Mesendoderm (in vitro differentiated cells): ENCODE data around the gene CDHR4. TPM values are rescaled to one million over a fixed set of nuclear protein-coding genes. Genes with fewer than 3 reads are reported as not detected.

Experiments
- DNase-seq: peaks from one replicate; pipeline ENCODE4 v3.0.0; 2013
- H2AK5ac ChIP-seq: 2 replicates; pipeline ENCODE4 v1.6.1; 2013; ENCODE audit warnings: low read length, inconsistent platforms
- H2BK120ac ChIP-seq: 2 replicates; pipeline ENCODE4 v1.6.1; 2013; ENCODE audit warnings: low read depth, mild to moderate bottlenecking, low read length, moderate library complexity, mixed read lengths
- H2BK15ac ChIP-seq: replicated peaks from 2 replicates; pipeline ENCODE4 v1.6.1; 2013; ENCODE audit warnings: low read depth, mild to moderate bottlenecking, moderate library complexity
- H2BK5ac ChIP-seq: 2 replicates; pipeline ENCODE4 v1.6.1; 2013; ENCODE audit warnings: low read length, inconsistent platforms
- H3K18ac ChIP-seq: 2 replicates; pipeline ENCODE4 v1.6.1; 2013; ENCODE audit warnings: mild to moderate bottlenecking, low read length, mixed read lengths
- H3K23ac ChIP-seq: one replicate; pipeline ENCODE4 v1.6.1; 2013; ENCODE audit warnings: low read length
- H3K27ac ChIP-seq: 2 replicates; pipeline ENCODE4 v1.5.1; 2013; ENCODE audit warnings: low read depth, mild to moderate bottlenecking, inconsistent platforms, low read length, moderate library complexity
- H3K27me3 ChIP-seq: 2 replicates; pipeline ENCODE4 v1.6.1; 2013; ENCODE audit warnings: low read length, control low read depth, mild to moderate bottlenecking, inconsistent platforms; ENCODE audit not compliant: insufficient read depth, poor library complexity
- H3K36me3 ChIP-seq: 2 replicates; pipeline ENCODE4 v1.6.1; 2013; ENCODE audit warnings: low read length, inconsistent platforms; ENCODE audit not compliant: control insufficient read depth, insufficient read depth
- H3K4ac ChIP-seq: one replicate; pipeline ENCODE4 v1.6.1; 2013; ENCODE audit warnings: low read depth, mild to moderate bottlenecking, low read length, moderate library complexity
- H3K4me1 ChIP-seq: 2 replicates; pipeline ENCODE4 v1.6.1; 2013; ENCODE audit warnings: low read depth, low read length, inconsistent platforms; ENCODE audit not compliant: control insufficient read depth
- H3K4me2 ChIP-seq: 2 replicates; pipeline ENCODE4 v1.6.1; 2013; ENCODE audit warnings: low read length
- H3K4me3 ChIP-seq: 2 replicates; pipeline ENCODE4 v1.5.1; 2013; ENCODE audit warnings: mild to moderate bottlenecking, low read length
- H3K56ac ChIP-seq: one replicate; pipeline ENCODE4 v1.6.1; 2013; ENCODE audit warnings: low read length
- H3K79me1 ChIP-seq: 2 replicates; pipeline ENCODE4 v1.6.1; 2013; ENCODE audit warnings: low read length, inconsistent platforms
- H3K79me2 ChIP-seq: 2 replicates; pipeline ENCODE4 v1.6.1; 2013; ENCODE audit warnings: mild to moderate bottlenecking, low read length; ENCODE audit not compliant: control insufficient read depth, insufficient read depth
- H3K9ac ChIP-seq: 2 replicates; pipeline ENCODE4 v1.6.1; 2013; ENCODE audit warnings: low read length, inconsistent platforms
- H4K5ac ChIP-seq: one replicate; pipeline ENCODE4 v1.6.1; 2013; ENCODE audit warnings: low read length
- H4K8ac ChIP-seq: one replicate; pipeline ENCODE4 v1.6.1; 2013; ENCODE audit warnings: low read depth, mild to moderate bottlenecking, control low read depth, low read length, moderate library complexity
- WGBS: extraction: QIAGEN DNeasy Blood & Tissue Kit; methylation state at CpG from one replicate; pipeline ENCODE4 v1.1.7; 2013; ENCODE audit warnings: low lambda C conversion rate, missing lambda C conversion rate; ENCODE audit not compliant: insufficient coverage; ENCODE audit errors: extremely low coverage; 5-methylcytosine and 5-hydroxymethylcytosine counted together
- polyA plus RNA-seq, 2 experiments: library from polyadenylated mRNA; stranded (reverse); fragments of 200-250 nt; gene quantifications; one replicate each; pipeline ENCODE4 v1.2.3, GENCODE V29; 2013

CDHR4 gene, protein sequence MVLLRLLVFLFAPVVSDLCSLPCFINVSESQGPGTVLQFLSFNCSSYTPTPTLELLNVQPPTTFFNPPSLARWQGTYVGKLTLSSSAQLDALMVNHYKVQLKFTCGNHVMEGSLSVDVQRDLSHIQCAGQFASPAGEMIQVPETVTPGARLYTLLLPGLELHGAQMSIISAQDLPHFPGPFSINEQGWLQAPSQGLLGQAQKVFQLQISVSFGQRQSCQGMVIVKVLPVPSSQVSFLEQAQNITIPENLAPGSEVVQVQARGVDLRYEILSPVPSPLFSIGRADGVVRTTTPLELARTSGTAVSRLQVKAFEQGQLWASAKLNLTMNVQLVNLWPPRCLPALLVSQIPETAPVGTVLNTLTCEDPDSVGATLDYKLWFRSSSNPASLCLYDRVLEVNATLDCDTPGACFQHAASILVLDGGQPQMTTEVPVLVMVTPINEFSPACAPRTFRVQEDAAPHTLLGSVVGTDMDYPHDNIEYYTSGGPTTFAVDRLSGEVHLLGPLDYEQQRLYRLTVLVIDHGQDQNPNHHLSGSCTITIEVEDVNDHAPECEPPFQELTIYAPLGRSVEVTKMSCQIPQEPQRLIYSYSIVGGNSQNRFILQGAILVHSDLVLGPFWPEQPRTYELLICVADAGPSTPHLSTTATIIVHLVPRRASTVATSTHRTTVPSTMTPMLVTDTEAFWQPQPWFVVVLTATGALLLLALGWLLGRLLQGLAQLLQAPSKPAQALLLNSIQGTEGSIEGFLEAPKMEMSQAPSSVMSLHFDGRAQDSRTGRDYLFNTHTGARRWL
- 0.04 TPM for polyA plus RNA-seq (2013, experiment 1 of 2)
- polyA plus RNA-seq (2013, experiment 2 of 2), result 0.03 TPM

DNA sequence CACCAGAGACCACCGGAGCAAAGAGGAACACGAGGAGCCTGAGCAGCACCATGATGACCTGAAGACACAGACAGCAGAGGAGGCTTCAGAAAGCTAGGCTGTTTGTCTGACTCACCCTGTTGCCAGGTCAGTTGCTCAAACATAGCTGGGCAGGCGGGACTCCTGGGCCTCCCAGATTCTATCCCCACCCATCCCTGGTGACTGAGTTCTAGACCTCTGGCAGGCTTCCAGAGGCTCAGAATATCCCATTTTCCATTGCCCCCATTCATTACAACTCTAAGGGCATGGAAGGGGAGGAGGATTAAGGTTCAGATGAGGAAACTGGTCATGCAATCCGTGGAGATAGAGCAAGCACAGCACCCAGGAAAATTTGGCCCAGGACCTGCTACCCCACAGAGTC, at the start of gene CDHR4:
Gene CDHR4, minus strand, starts transcription at position 113 of the 400 bp plus-strand sequence. Its CDS starts 61 bp downstream, at position 52.
- DNase-seq, result no peak
- Histone ChIP-seq H4K8ac (no peak within 1 kb of the TSS), H4K5ac (no peak within 1 kb of the TSS), H3K56ac (no peak within 1 kb of the TSS), H2AK5ac (no peak within 1 kb of the TSS), H3K9ac (no peak within 1 kb of the TSS), H2BK15ac (no peak within 1 kb of the TSS), H2BK5ac (no peak within 1 kb of the TSS), H3K23ac (no peak within 1 kb of the TSS), H3K18ac (no peak within 1 kb of the TSS), H3K4me1 (no peaks in the 10 kb centered on the region), H3K4me2 (no peak within 1 kb of the TSS), H3K79me2 (no peaks in the 10 kb centered on the region), H3K79me1 (no peaks in the 10 kb centered on the region), H3K36me3 (no peaks in the 10 kb centered on the region), H3K4ac (no peak within 1 kb of the TSS), H3K27me3 (no peaks in the 10 kb centered on the region), H3K27ac (no peak within 1 kb of the TSS), H2BK120ac (no peak within 1 kb of the TSS), H3K4me3 (no peak within 1 kb of the TSS)
- no CpG with 5 or more reads among the region's 4 CpGs for whole genome bisulfite sequencing

DNA sequence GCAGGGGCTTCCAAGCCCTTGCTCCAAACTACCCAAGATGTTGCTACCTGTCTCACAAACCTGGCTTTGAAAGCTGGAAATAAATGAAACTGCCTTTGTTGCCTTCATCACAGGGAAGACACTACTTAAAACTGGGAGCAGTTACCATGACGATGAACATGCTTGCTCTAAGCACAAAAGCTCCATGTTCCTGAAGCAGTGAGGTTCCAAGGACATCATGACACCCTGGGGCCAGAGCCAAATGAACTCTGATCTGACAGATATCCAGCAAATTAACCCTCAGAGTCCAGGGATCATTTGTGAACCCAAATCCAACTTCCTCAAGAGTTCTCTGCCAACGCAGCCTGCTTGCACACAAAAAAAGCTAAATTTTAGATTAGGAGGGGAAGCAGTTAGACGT, 46.0 kb upstream of the CDHR4 start:
- no peak overlapping the region for H3K4me2 ChIP-seq
- no CpG with 5 or more reads among the region's 3 CpGs for WGBS

DNA sequence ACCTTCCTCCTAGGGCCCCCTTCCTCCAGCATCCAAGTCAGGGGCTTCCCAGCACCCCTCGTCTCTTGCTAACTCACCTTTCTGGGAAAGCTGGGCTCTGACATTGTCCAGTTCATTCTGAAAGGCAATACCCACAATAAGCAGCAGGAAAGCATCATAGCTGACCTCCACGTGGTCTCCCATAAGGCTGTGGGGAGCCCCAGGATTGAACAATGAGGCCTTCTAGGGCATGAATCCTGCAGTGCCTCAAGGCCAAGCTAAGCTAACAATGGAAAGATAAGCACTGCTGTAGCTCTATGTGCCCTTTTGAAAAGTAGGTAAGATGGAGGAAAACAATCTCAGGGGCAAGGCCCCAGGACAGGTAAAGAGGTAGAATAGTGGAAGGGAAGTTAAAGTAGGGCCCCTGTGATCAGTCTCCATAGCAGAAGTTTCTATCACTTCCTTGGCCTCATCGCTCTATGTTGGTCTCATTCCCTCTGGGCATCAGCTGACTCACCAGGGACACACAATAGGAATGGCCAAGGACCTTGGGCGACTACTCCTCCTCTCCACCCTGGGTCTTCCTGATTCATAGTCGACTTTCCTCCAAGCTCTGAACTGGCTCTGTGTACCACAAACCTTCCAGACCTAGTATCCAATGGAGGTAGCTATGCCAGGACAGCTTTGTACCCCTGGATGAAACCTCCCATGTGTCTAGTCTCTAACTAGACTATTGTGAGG, 45.0 kb upstream of the CDHR4 start:
- no peak overlapping the region for H3K18ac ChIP-seq
- no CpG with 5 or more reads among the region's 5 CpGs for WGBS
- H3K23ac ChIP-seq, result no peak overlapping the region
- DNase-seq, result no peak
- no peak overlapping the region for H3K4me3 ChIP-seq
- no peak overlapping the region for H3K9ac ChIP-seq
- H3K56ac ChIP-seq, result no peak overlapping the region
- H3K4me1 ChIP-seq, result no peaks in the 10 kb centered on the region
- no peaks in the 10 kb centered on the region for H3K79me1 ChIP-seq
- no peak overlapping the region for H4K8ac ChIP-seq
- H4K5ac ChIP-seq, result no peak overlapping the region
- H2BK5ac ChIP-seq, result no peak overlapping the region
- H2AK5ac ChIP-seq, result no peak overlapping the region
- H3K36me3 ChIP-seq, result peaks cover 7% of the 10 kb centered on the region
- no peaks in the 10 kb centered on the region for H3K79me2 ChIP-seq
- H2BK120ac ChIP-seq, result no peak overlapping the region
- no peak overlapping the region for H2BK15ac ChIP-seq
- no peaks in the 10 kb centered on the region for H3K27me3 ChIP-seq
- no peak overlapping the region for H3K4ac ChIP-seq
- no peak overlapping the region for H3K4me2 ChIP-seq
- no peak overlapping the region for H3K27ac ChIP-seq

More for the DNA sequence above, 46.0 kb upstream of the CDHR4 start:
- H3K56ac ChIP-seq, result no peak overlapping the region
- H2AK5ac ChIP-seq, result no peak overlapping the region
- no peak overlapping the region for H3K4me3 ChIP-seq
- no peak overlapping the region for H2BK120ac ChIP-seq
- DNase-seq, result no peak
- no peak overlapping the region for H3K9ac ChIP-seq
- no peaks in the 10 kb centered on the region for H3K79me1 ChIP-seq
- H3K36me3 ChIP-seq, result peaks cover 7% of the 10 kb centered on the region
- no peak overlapping the region for H4K5ac ChIP-seq
- no peak overlapping the region for H2BK15ac ChIP-seq
- H3K23ac ChIP-seq, result no peak overlapping the region
- H2BK5ac ChIP-seq, result no peak overlapping the region
- H3K4ac ChIP-seq, result no peak overlapping the region
- no peak overlapping the region for H3K27ac ChIP-seq
- H3K4me1 ChIP-seq, result no peaks in the 10 kb centered on the region
- no peak overlapping the region for H4K8ac ChIP-seq
- H3K27me3 ChIP-seq, result no peaks in the 10 kb centered on the region
- no peaks in the 10 kb centered on the region for H3K79me2 ChIP-seq
- H3K18ac ChIP-seq, result no peak overlapping the region

DNA sequence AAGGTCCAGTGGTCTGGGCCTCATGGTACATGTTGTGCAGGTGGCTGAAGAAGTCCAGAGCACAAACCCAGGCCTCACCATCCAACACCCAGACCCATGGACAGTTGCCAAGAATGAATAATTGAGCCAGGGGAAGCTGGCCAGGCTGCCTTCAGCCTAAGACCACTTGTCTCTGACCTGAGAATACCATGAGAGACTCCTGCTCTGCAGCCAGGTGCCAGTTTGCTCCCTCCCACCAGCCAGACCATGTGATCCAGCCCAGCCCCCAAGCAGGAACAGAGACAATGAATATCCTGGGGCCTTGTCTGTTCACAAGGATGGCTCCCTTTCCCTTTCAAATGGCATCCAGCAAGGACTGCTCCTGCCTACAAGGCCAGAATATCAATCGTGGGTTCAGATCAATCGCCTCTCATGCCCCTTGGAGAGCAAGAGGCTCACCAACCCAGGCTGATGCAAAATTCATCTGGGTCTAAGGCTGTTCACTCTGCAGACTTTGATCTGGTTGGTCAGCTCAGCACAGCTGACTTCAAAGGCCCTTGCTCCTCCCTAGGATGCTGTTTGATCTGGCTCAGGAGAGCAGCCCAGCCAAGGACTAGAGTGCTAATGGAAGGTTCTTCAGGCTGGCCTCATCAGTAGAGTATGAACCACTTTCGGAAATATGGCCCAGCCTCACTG, 43.3 kb upstream of the CDHR4 start:
- WGBS, result no CpG with 5 or more reads among the region's 3 CpGs
- Histone ChIP-seq H3K4me1 (no peaks in the 10 kb centered on the region), H4K8ac (no peak overlapping the region), H3K56ac (no peak overlapping the region), H3K4ac (no peak overlapping the region), H4K5ac (no peak overlapping the region), H3K27me3 (no peaks in the 10 kb centered on the region), H2BK120ac (no peak overlapping the region), H3K79me1 (no peaks in the 10 kb centered on the region), H3K27ac (no peak overlapping the region), H3K79me2 (no peaks in the 10 kb centered on the region), H2BK5ac (no peak overlapping the region), H2AK5ac (no peak overlapping the region), H2BK15ac (no peak overlapping the region), H3K9ac (no peak overlapping the region), H3K4me3 (no peak overlapping the region), H3K36me3 (peaks cover 10% of the 10 kb centered on the region), H3K4me2 (no peak overlapping the region), H3K18ac (no peak overlapping the region), H3K23ac (no peak overlapping the region)
- DNase-seq, result peak; percentile 12

DNA sequence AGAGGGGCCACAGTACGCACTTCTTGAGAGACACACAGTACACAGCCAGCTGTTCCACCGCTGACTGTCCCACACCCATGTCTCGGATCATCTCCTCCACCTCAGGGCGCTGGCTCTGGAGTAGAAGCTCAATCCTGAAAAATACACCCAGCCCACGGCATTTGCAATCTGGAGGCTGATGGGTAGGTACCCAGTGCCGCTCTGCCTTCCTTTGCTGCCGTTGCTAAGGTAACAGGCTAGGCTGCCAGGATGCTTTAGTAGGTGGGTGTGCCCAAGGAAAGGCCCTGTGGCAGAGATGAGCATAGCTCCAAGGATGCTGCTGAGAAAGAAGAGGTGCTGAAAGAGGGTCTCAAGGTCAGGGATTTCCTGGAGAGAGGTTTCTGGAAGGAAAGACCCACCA, 42.1 kb upstream of the CDHR4 start:
- Histone ChIP-seq H3K56ac (no peak overlapping the region), H3K9ac (no peak overlapping the region), H4K8ac (no peak overlapping the region), H3K4me3 (no peak overlapping the region), H3K79me1 (no peaks in the 10 kb centered on the region), H2AK5ac (no peak overlapping the region), H3K18ac (no peak overlapping the region), H2BK15ac (no peak overlapping the region), H3K4me2 (no peak overlapping the region), H3K23ac (no peak overlapping the region), H3K79me2 (no peaks in the 10 kb centered on the region), H3K27ac (no peak overlapping the region), H3K27me3 (no peaks in the 10 kb centered on the region), H3K4me1 (no peaks in the 10 kb centered on the region), H4K5ac (no peak overlapping the region), H2BK5ac (no peak overlapping the region), H2BK120ac (no peak overlapping the region), H3K4ac (no peak overlapping the region), H3K36me3 (peaks cover 8% of the 10 kb centered on the region)
- no peak for DNase-seq
- WGBS, result no CpG with 5 or more reads among the region's 7 CpGs
